Fibroblast of lung (primary cell): ENCODE measurements around the gene POTEG.
"Not testable (repeated sequence)": the region's sequence is repeated elsewhere in the genome, so short reads cannot be mapped to it uniquely, and the experiment has no call there.

Source experiments
- EZH2 ChIP-seq: IDR thresholded peaks from 2 replicates; pipeline ENCODE4 v1.5.1; 2012; ENCODE audit warnings: low read length, control low read depth, mild to moderate bottlenecking; ENCODE audit errors: missing control alignments
- TF ChIP-seq, protein P1 (sequence below), 2 donors: IDR thresholded peaks in 1 of 2; conservative IDR thresholded peaks in 1 of 2; 1 replicate in 1 of 2; 2 replicates in 1 of 2; pipeline ENCODE4 v1.5.1; 2011 to 2012; ENCODE audit warnings: low read length in 2 of 2, control low read depth in 1 of 2, inconsistent platforms in 1 of 2, low read depth in 1 of 2, mild to moderate bottlenecking in 1 of 2

DNA sequence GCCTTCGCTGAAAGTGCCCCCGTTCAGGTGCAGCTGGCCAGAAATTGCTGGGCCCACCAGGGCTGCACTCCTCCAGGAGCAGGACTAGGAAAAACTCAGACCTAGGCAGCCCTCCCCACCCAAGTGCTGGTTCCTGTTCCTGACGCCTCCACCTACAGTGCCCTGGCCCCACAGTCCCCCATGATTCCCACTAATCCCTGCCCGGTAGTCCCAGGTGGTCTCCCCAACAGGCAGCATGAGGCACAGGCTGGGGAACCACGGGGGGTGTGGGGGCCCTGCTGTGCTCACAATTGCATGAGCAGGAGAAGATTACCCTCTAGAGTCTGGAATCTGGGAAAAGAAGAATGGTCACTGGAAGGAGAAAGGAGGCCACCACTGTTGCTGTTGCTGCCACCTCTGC, 46.4 kb upstream of the POTEG start:
- TF ChIP-seq, protein P1, sequence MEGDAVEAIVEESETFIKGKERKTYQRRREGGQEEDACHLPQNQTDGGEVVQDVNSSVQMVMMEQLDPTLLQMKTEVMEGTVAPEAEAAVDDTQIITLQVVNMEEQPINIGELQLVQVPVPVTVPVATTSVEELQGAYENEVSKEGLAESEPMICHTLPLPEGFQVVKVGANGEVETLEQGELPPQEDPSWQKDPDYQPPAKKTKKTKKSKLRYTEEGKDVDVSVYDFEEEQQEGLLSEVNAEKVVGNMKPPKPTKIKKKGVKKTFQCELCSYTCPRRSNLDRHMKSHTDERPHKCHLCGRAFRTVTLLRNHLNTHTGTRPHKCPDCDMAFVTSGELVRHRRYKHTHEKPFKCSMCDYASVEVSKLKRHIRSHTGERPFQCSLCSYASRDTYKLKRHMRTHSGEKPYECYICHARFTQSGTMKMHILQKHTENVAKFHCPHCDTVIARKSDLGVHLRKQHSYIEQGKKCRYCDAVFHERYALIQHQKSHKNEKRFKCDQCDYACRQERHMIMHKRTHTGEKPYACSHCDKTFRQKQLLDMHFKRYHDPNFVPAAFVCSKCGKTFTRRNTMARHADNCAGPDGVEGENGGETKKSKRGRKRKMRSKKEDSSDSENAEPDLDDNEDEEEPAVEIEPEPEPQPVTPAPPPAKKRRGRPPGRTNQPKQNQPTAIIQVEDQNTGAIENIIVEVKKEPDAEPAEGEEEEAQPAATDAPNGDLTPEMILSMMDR (conservative IDR thresholded peaks at IDR 0.05 in 1 of 2, IDR thresholded peaks at IDR 0.05 in 1 of 2; ENCODE audit: low read depth in 1 of 2, low read length in 2 of 2) = not testable (repeated sequence)
- TF ChIP-seq EZH2 = not testable (repeated sequence)
